Lower lobe of right lung (tissue), 2 donors: Measurements from ENCODE around the gene PPWD1. TPM values are rescaled to one million over a fixed set of nuclear protein-coding genes. Genes with fewer than 3 reads are reported as not detected.

Experiments
- ATAC-seq, 2 donors: fragments of 200-7000 bp; cut with Tn5 transposase; one replicate each; pipeline ENCODE4 v1.9.1; 2020 to 2022; ENCODE audit warnings: mild to moderate bottlenecking in 2 of 2, moderate library complexity in 2 of 2
- DNase-seq: peaks from one replicate; pipeline ENCODE4 v3.0.0-alpha.2; 2020
- H3K27ac ChIP-seq: fragments of 200-600 bp; one replicate; pipeline ENCODE4 v1.8.0; 2022
- H3K27me3 ChIP-seq: fragments of 200-600 bp; one replicate; pipeline ENCODE4 v1.8.0; 2022; ENCODE audit warnings: low read depth
- H3K36me3 ChIP-seq: fragments of 200-600 bp; one replicate; pipeline ENCODE4 v1.8.0; 2022; ENCODE audit warnings: mild to moderate bottlenecking
- H3K4me1 ChIP-seq: fragments of 200-600 bp; one replicate; pipeline ENCODE4 v1.8.0; 2022
- H3K4me3 ChIP-seq: fragments of 200-600 bp; one replicate; pipeline ENCODE4 v1.8.0; 2022; ENCODE audit warnings: mild to moderate bottlenecking
- H3K9me3 ChIP-seq: fragments of 200-600 bp; one replicate; pipeline ENCODE4 v1.8.0; 2022
- CTCF ChIP-seq: fragments of 200-600 bp; IDR thresholded peaks from one replicate; pipeline ENCODE4 v1.8.0; 2022; ENCODE audit warnings: antibody characterized with exemption, mild to moderate bottlenecking
- intact Hi-C: fragments of 100-400 bp; cut with DNase I; formaldehyde crosslinking; loops from one replicate; pipeline ENCODE4 v1.11.0; 2022
- total RNA-seq: library from RNA; stranded (reverse); fragmentation: NEBNext Ultra II Directional; extraction: Animal tissue kit (Norgen Biotek cat#: 25700); gene quantifications from one replicate; pipeline ENCODE4 v1.2.1, GENCODE V29; 2021
- donor health status: DM: no; HTN: yes; CAD: no; lungs with severe emphysema.

PPWD1 gene
- total RNA-seq, 1 donor from 2014 or later, result 39.2 TPM

- no peak for TF ChIP-seq CTCF
- Histone ChIP-seq H3K4me3 (peak overlapping the region; percentile 94), H3K27ac (peak overlapping the region; percentile 82), H3K27me3 (no peaks in the 10 kb centered on the region), H3K36me3 (peaks cover 3% of the 10 kb centered on the region), H3K4me1 (peaks cover 38% of the 10 kb centered on the region), H3K9me3 (no peaks in the 10 kb centered on the region)
- intact Hi-C loops, result no loop called here
- ATAC-seq (no peak), DNase-seq (no peak)
Measured at GRCh38 chr5:65623482-65623881, 60.4 kb downstream of the PPWD1 start.

- DNase-seq (peak; percentile 95), ATAC-seq (peak; percentile 99)
- H3K27ac ChIP-seq, result peak within 1 kb of the TSS; percentile 82
- H3K9me3 ChIP-seq, result no peaks in the 10 kb centered on the region
- H3K4me1 ChIP-seq, result peaks cover 38% of the 10 kb centered on the region
- H3K27me3 ChIP-seq, result no peaks in the 10 kb centered on the region
- intact Hi-C loops, result no loop called here
- peak; percentile 9 for TF ChIP-seq CTCF
- peaks cover 9% of the 10 kb centered on the region for H3K36me3 ChIP-seq
- peak within 1 kb of the TSS; percentile 94 for H3K4me3 ChIP-seq
Measured at GRCh38 chr5:65624025-65624570, 61.0 kb downstream of the PPWD1 start, which contains the start of gene TRIM23. TSS of gene TRIM23 (minus strand) at chr5:65624333. CDS start at chr5:65624274, 59 bp downstream.

GRCh38 chr5:65624571-65625555 is 61.8 kb downstream of the PPWD1 start, which contains the start of the genes SHLD3 and TRAPPC13:
TSS of gene SHLD3 (plus strand) at chr5:65625027. CDS start at chr5:65629588, 4,561 bp downstream.
TSS of gene TRAPPC13 (plus strand) at chr5:65625027. CDS start at chr5:65625061, 34 bp downstream.
- peak; percentile 94 to 96 for ATAC-seq
- DNase-seq, result peak; percentile 81
- H3K27me3 ChIP-seq, result no peaks in the 10 kb centered on the region
- no peak for TF ChIP-seq CTCF
- H3K4me3 ChIP-seq, result peak within 1 kb of the TSS; percentile 94
- peaks cover 38% of the 10 kb centered on the region for H3K4me1 ChIP-seq
- peak within 1 kb of the TSS; percentile 82 for H3K27ac ChIP-seq
- intact Hi-C loops, result no loop called here
- H3K9me3 ChIP-seq, result no peaks in the 10 kb centered on the region
- H3K36me3 ChIP-seq, result peaks cover 16% of the 10 kb centered on the region

GRCh38 chr5:65625743-65626142 is 62.6 kb downstream of the PPWD1 start:
- peak overlapping the region; percentile 82 for H3K27ac ChIP-seq
- ATAC-seq, result no peak
- H3K4me1 ChIP-seq, result peaks cover 38% of the 10 kb centered on the region
- H3K4me3 ChIP-seq, result peak overlapping the region; percentile 94
- H3K9me3 ChIP-seq, result no peaks in the 10 kb centered on the region
- no peak for DNase-seq
- H3K36me3 ChIP-seq, result peaks cover 19% of the 10 kb centered on the region
- H3K27me3 ChIP-seq, result no peaks in the 10 kb centered on the region
- intact Hi-C loops, result no loop called here
- no peak for TF ChIP-seq CTCF

- H3K27me3 ChIP-seq, result no peaks in the 10 kb centered on the region
- peaks cover 28% of the 10 kb centered on the region for H3K36me3 ChIP-seq
- H3K4me1 ChIP-seq, result peaks cover 6% of the 10 kb centered on the region
- no peak for TF ChIP-seq CTCF
- H3K9me3 ChIP-seq, result no peaks in the 10 kb centered on the region
- no peak for ATAC-seq
- no peak for DNase-seq
- intact Hi-C loops, result no loop called here
- no peak overlapping the region for H3K4me3 ChIP-seq
- no peak overlapping the region for H3K27ac ChIP-seq
Measured at GRCh38 chr5:65630981-65631380, 67.9 kb downstream of the PPWD1 start.

Other genes starting within 250 kb of the PPWD1 start
- 3.0 TPM for gene ADAMTS6, start 81.4 kb upstream of the PPWD1 start, total RNA-seq
- gene CENPK, start 128 bp upstream of the PPWD1 start, total RNA-seq, result 2.9 TPM
- 15.8 TPM for gene TRIM23, start 61.0 kb downstream of the PPWD1 start, total RNA-seq
- gene SHLD3, start 61.7 kb downstream of the PPWD1 start, total RNA-seq, result 3.4 TPM
- 21.5 TPM for gene TRAPPC13, start 61.7 kb downstream of the PPWD1 start, total RNA-seq
- 9.2 TPM for gene SGTB, start 158.8 kb downstream of the PPWD1 start, total RNA-seq
- gene NLN, start 158.9 kb downstream of the PPWD1 start, total RNA-seq, result 13.8 TPM